HuH-7 (cell line): ENCODE results near the gene IPCEF1.
"Not testable (repeated sequence)": the region's sequence is repeated elsewhere in the genome, so short reads cannot be mapped to it uniquely, and the experiment has no call there.

Experiments used
- DNase-seq: peaks from one replicate; pipeline ENCODE4 v3.0.0; 2011; ENCODE audit warnings: low spot score

Gene IPCEF1

DNA sequence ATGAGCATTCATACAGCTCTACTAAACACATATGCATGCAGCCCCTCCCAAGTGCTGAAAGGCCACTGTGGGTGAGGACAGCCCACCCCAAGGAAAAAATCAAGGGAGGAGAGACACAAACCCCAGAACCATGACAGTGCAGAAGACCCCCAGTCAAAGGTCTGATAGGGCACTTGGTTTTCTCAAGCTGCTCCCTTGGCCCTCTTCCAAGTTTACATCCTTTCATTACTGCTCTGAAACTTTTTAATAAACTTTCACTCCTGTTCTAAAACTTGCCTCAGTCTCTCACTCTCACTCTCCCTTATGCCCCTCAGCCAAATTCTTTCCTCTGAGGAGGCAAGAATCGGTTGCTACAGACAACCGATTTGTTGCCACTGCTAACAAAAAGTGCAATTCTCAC, 24.9 kb downstream of the IPCEF1 start:
- no peak for DNase-seq

DNA sequence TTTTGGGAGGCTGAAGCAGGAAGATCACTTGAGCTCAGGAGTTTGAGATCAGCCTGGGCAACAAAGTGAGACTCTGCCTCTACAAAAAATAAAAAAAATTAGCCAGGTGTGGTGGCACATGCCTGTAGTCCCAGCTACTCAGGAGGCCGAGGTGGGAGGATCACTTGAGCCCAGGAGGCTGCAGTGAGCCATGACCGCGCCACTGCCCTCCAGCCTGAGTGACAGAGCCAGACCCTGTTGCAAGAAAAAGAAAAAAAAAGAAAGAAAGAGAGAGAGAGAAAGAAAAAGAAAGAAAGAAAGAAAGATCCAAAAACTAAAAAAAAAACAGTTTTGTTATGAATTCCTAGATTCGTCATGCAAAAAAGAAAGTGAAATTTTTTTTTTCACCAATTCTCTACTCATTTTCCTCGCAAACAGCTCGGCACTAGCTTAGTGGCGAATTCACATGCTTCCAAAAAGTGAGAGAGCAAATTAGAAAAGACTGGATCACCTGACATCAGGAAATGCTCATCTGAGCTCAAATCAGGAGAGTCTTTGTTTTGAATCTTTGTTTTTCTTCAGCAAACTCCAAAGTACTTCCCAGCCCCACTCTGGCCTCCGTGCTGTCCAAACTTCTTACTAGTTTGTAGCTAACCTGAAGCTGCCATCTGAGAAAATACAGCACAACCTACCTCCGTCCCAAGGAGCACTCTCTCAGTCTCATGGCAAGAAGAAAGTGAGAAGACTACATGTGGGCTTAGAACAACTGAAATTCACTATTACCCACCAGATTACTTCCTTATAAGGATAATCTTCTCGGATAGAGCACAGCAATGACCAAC, 27.0 kb downstream of the IPCEF1 start:
- no peak for DNase-seq

DNA sequence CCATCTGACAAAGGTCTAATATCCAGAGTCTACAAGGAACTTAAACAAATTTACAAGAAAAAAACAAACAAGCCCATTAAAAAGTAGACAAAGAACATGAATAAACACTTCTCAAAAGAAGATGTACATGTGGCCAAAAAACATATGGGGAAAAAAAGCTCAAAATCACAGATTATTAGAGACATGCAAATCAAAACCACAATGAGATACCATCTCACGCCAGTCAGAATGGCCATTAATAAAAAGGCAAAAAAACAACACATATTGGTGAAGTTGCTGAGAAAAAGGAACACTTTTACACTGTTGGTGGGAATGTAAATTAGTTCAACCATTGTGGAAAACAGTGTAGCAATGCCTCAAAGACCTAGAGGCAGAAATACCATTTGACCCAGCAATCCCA, 29.3 kb downstream of the IPCEF1 start:
- DNase-seq: not testable (repeated sequence)

DNA sequence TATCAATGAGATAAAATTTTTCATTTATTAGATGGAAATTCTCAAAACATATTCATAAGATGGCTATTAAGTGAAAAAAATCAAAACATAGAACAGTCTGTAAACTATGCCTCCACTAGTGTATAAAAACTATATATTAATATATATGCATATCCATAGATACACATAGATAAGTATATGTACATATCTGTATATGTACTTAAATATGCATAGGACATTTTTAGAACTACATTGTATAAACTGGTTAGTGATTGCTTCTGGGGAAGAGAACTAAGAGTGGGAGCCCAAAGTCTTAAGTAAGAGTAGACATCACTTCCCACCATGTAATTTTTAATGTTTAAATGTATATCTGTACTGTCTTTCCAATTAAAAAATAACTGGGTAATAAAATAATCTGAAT, 31.5 kb downstream of the IPCEF1 start:
- DNase-seq: no peak

DNA sequence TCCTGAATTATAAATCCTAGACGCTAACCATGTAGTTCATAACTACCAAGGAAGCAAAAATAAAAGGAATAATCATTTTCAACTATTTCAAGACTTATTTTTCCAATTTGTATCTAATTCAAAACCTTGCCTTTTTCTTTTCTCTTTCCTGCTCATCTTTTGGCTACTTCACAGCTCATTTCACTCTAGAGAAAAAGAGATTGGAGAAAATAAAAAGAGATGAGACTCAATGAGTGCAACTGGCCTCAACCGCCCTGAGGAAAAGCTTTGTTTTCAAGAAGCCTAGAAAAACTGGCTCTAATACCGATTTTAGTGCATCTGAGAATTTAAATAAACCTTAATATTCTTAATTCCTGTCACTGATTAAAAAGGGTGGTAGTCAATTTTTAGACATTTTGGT, 36.4 kb downstream of the IPCEF1 start:
- DNase-seq: no peak

DNA sequence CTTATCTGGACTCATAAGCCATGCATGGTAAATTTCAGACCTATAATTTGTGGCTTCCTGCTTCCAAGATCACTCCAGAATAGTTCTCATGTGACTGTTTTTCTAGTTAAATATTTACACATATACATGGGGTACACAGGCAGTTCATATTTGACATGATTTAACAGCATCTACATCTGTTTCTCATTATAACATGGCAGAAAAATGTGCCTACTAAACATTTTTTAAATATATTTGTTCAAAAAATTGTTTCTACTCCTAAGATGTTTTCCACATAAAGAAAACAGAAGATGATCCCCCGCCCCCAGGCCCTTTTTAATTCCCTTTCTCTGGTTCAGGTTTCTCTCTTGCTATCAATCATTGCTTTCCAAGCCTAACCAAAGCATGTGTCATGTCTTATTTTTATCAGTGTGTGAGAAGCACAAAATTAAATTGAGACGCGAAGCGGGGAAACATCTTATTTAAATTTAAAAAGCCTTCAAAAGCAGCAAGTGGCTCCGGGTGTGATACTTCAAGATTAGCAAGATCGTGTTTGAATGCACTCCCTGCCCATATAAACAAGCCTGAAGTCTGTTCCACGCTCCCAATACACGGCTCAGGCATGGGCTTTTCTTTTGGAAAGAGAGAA, 37.3 kb downstream of the IPCEF1 start:
- DNase-seq: no peak

DNA sequence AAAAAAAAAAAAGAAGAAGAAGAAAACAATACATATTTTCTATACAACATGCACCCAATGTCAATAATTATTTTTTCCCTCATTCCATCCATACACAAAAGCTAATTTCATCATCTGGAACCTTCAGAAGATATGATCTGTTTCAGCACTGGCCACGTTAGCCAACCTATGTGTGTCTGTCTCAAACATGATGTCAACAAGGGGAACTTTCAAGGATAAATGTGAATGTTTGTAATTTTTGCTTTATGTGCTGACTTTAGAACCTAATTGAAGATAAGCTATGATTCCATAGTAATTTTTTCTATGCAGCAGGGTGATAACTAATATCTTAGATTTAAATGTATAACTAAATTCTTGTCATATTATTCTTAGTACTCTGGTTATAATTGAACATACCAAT, 37.9 kb downstream of the IPCEF1 start:
- DNase-seq: no peak

DNA sequence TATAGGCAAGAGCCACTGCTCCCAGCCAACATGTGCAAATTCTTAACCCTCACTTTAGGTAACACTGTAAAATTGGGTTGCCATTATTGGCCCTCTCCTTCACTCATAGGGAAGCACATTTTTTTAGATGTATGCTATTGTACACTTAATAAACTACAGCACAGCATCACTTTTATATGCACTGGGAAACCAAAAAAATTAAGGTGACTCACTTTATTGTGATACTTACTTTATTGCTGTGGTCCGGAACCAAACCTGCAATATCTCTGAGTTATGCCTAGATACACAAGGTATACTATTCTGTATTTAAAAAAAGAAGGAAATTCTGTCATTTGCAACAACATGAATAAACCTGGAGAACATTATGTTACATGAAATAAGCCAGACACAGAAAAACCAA, 40.5 kb downstream of the IPCEF1 start:
- no peak for DNase-seq

DNA sequence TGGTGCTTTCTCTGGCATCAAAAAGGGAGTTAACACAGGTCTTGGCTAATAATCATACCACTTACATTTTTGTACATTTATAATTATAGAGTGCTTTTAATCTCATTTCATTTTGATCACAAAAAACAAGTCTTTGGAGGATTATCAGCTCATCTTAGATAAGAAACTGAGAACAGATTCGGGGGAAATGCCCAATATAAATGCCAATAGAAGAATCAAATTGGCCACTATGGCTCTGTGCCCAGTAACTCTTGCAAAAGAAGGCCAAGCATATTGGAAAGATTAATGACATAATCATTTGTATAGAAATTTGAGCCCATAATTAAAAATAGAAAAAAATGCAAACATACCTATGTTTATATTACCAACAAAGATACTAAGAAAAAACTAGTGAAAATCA, 42.5 kb downstream of the IPCEF1 start:
- DNase-seq: no peak

DNA sequence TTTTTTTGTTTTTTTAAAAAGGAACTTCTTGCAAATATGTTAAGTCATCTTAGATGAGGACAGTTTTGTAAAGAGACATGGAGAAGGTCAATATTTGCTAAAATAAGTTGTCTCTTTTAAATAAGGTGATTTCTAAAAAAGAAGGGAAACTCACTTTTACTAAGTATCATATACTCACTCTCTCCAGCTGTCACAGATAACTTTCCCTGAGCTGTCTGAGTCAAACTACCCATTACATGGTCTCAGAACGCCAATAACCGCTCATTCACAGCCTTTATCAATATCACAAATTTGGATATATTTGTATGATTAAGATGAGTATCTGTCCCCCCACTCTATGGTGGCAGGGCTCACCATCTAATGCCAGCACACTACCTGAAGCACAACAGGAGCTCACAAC, 47.6 kb downstream of the IPCEF1 start:
- DNase-seq: no peak

DNA sequence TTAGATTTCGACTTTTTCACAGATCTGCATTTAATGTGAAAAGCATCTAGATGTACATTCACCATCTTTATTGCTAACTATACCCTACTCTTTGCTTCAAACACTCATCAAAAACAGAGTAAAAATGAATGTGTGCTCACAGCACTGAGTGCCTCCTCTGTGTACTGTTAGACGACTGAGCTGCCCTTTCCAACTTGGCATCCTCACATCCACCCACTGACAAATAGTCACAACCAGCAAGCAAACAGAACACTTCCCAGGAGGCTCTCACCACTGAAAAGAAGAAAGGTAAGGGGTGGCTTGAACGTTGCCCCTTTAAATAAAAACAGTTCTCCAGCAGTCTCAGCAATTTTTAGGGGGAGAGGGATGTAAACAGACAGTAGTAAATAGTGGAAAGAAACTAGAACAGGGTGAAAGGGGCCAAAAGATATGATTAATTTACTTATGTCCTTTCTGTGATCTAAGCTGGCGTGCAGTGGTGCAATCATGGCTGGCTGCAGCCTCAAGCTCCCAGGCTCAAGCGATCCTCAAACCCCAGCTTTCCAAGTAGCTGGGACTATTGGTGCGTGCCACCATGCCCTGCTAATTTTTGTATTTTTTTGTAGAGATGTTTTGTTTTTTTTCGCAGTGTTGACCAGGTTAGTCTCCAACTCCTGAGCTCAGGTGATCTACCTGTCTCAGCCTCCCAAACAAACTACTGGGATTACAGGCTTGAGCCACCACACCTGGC, 48.7 kb downstream of the IPCEF1 start:
- no peak for DNase-seq

DNA sequence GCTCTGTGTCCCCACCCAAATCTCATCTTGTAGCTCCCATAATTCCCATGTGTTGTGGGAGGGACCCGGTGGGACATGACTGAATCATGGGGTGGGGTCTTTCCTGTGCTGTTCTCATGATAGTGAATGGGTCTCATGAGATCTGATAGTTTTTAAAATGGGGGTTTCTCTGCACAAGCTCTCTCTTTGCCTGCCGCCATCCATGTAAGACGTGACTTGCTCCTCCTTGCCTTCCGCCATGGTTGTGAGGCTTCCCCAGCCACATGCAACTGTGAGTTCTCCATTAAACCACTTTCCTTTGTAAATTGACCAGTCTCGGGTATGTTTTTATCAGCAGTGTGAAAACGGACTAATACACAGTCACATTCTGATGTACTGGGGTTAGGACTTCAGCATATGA, 49.5 kb downstream of the IPCEF1 start:
- not testable (repeated sequence) for DNase-seq

DNA sequence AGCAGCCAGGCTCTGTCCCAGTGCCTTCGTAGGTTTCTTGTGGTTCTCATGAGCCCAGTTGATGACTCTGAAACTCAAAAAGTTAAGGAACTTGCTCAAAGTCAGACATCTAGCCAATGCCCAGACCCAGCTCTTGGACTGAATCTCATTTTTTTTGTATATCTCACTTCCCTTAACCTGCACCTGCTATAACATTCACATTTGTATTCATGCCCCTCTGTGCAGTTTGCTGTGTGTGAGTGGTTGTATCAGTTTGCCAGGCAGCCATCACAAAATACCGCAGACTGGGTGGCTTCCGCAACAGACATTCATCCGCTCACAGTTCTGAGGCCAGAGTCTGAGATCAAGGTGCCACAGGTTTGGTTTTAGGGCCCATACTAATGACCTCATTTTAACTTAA, 49.9 kb downstream of the IPCEF1 start:
- no peak for DNase-seq

DNA sequence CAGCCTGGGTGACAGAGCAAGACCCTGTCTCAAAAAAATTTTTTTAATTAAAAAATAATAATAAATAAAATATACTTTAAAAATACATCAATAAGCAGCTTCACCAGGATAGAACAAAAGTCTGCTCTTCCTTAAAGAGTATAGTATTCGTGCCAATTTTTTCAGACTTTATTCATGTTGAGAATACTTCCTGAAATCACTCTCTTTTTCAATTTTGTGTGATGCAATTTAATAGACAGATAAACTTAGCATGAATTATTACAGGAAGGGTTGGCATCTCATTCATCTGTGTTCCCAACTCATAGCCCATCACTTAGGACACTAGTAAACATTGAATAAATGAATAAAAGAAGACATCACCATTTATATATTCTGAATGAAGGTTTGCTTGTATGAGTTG, 52.4 kb downstream of the IPCEF1 start:
- DNase-seq: no peak

DNA sequence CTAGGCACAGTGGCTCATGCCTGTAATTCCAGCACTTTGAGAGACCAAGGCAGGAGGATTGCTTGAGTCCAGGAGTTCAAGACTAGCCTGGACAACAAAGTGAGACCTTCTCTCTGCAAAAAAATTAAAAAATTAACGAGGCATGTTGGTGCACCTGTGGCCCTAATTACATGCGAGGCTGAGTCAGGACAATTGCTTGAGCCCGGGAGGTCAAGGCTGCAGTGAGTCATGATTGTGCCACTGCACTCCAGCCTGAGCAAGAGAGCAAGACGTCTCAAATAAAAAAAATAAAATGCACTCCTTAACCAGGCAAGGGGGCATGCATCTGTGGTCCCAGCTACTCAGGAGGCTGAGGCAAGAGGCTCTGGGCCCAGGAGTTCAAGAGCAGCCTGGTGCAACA, 53.0 kb downstream of the IPCEF1 start:
- not testable (repeated sequence) for DNase-seq

DNA sequence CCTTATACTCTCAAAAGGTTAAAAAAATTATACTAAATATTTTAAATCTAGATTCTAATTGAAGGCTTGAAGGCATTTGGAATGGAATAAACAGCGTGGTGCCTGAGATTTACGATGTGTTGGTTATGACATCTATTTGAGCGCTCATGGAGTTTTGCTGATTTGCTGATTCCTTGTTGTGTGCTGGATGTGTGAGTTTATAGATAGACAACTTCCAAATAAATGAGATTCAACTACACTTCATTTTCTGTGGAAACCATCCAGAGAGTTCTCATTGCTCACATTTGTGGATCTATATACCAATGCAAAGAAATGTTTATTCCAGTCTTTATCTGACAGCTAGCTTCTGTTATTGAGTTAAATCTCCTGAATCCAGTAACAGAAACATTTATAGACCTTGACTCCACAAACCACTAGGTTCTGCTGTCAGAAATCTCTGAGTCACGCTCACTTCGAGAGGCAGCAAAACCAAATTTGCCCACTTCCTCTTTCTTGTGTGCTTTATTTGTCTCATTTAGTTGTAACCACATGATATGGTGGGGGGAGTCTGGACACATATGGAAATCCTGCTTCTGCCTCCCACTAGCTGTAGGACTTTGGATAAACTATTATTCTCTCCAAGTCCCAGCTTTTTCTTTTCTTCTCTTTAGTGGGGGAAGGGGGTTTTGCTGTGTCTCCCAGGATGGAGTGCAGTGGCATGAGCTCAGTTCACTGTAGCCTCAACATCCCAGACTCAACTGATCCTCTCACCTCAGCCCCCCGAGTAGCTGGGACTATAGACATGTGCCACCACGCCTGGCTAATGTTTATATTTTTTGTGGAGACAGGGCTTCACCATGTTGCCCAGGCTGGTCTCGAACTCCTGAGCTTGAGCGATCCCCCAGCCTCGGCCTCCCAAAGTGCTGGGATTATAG, 54.5 kb downstream of the IPCEF1 start:
- no peak for DNase-seq

DNA sequence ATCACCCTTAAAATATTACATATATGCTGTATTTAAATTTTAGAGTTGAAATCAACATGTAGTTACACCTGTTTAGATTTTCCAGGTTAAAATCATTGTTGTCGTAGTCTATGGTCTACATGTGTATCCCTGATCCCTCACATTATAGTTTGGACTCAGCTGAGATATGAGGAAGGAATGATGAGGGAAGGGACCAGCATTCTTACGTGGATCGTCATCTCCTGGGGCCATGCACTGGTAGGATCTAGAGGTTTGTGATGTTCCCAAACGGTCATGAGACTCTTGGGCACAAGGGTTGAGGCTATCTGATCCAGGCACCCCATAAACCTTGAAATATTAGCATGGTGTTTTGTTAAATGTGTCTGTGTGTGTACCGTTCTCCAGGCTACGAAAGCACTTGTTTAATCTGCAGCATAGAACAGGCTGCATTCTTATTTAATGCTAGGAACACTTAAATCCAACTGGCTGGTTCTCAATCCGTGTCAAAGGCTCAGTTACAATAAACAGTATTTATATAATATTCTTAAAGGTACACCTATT, 55.4 kb downstream of the IPCEF1 start:
- DNase-seq: no peak

DNA sequence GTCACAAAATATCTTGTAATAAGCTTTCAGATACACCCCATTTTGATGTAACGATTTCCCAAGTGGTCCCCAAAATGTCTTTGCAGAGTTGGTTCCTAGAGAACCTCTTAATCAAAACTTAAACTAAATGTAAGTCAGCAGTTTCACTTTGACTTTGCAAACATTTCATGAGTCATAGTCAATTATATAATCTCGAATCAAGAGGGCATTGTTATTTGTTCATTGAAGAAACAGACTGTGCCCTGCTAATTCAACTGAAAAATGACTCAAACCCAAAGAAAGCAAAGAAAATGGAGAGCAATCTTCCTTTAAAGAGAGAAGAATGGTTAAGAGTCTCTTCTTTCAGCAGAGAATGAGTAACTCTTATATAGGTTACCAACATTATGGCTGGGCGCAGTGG, 58.3 kb downstream of the IPCEF1 start:
- DNase-seq: no peak

DNA sequence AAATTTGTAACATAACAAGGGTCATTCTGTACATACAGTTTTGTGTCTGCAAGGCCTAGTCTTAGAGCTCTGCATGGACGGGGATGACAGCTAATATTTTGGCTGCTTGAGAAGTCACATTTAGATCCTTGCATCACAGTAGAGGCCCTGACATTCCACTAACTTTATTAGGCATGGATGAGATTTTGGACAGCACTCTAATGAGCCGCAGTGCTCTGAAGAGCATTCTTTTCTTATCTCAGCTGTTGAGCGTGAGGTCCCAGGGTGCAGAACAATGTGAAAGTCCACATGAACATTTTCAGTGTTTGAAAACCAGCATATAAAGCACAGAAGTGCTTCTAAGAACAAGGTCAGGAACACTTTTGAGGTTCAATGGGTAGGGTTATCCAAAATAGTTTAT, 58.9 kb downstream of the IPCEF1 start:
- no peak for DNase-seq

DNA sequence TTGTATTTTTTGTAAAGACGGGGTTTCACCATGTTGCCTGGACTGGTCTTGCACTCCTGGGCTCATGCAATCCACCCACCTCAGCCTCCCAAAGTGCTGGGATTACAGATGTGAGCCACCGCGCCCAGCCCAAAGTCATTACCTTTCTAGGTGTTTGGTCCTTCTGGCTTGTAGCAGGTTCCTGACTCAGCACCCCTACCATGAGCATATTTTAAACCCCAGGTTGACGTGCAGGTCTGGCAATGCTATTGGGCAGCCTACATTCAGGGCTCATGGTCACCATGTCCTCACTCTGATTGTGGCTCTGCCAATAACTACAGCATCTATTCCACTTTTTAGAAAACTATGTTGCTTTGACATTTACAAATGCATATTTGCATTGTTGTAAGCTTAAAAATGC, 59.4 kb downstream of the IPCEF1 start:
- DNase-seq: no peak

DNA sequence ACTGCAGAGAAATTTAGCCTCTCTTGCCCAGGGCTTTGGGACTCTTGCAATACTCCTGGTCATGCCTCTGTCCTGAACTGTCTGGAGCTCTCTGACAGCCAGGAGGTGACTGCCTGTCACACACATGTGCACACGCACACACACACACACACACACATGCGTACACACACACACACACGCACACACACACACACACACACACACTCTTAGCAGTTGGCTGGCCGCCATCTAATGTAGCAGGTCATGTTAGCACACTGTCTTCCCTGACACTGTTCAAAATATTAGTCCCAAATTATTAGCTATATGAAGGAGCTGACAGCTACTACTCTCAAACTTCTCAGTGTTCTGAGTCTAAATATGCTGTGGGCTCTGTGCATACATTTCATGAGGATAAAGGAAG, 60.9 kb downstream of the IPCEF1 start:
- no peak for DNase-seq
